ENCODE measurements around the gene DTD1.

DNA sequence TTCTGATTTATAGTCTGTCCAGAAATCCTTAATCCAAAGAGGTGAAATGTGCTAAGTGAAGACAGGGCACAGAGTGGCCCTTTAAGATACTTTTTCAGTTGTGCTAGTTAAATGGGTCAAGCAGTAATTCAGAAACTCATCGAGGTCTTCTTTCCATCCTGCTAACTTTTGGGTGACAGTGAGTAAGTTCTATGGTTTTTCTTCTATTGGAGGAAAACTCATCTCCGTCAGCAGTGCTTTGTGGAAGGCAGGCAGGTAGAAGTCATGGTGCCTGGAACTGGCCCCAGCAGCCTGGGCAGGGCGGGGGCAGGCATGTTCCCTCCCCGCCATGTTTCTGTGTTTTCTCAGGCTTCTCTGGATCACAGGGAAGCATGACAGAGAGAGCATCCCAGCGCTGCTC is 159.2 kb downstream of the DTD1 start:
- no peak for TF ChIP-seq POLR2A (IDR thresholded peaks at IDR 0.05)
- TF ChIP-seq, protein P1, sequence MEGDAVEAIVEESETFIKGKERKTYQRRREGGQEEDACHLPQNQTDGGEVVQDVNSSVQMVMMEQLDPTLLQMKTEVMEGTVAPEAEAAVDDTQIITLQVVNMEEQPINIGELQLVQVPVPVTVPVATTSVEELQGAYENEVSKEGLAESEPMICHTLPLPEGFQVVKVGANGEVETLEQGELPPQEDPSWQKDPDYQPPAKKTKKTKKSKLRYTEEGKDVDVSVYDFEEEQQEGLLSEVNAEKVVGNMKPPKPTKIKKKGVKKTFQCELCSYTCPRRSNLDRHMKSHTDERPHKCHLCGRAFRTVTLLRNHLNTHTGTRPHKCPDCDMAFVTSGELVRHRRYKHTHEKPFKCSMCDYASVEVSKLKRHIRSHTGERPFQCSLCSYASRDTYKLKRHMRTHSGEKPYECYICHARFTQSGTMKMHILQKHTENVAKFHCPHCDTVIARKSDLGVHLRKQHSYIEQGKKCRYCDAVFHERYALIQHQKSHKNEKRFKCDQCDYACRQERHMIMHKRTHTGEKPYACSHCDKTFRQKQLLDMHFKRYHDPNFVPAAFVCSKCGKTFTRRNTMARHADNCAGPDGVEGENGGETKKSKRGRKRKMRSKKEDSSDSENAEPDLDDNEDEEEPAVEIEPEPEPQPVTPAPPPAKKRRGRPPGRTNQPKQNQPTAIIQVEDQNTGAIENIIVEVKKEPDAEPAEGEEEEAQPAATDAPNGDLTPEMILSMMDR (IDR thresholded peaks at IDR 0.05), result no peak
